HG03460 (cell line): ENCODE measurements around the gene SYT10.
"Not testable (repeated sequence)": the region's sequence is repeated elsewhere in the genome, so short reads cannot be mapped to it uniquely, and the experiment has no call there.

Experiments
- ATAC-seq: cut with Tn5 transposase; IDR thresholded peaks from one replicate; pipeline ENCODE4 v1.9.1; 2021; ENCODE audit not compliant: unreplicated experiment

The SYT10 gene, protein sequence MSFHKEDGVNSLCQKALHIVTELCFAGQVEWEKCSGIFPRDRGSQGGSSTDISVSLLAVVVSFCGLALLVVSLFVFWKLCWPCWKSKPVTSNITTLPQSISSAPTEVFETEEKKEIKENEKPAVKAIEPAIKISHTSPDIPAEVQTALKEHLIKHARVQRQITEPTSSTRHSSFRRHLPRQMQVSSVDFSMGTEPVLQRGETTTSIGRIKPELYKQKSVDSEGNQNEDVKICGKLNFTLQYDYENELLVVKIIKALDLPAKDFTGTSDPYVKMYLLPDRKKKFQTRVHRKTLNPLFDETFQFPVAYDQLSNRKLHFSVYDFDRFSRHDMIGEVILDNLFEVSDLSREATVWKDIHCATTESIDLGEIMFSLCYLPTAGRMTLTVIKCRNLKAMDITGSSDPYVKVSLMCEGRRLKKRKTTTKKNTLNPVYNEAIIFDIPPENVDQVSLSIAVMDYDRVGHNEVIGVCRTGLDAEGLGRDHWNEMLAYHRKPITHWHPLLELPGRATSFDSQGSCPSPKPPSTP

GRCh38 chr12:33439587-33440011, at the start of gene SYT10:
TSS of gene SYT10 (minus strand) at chr12:33439819. CDS start at chr12:33439522, 297 bp downstream.
- no peak for ATAC-seq

DNA sequence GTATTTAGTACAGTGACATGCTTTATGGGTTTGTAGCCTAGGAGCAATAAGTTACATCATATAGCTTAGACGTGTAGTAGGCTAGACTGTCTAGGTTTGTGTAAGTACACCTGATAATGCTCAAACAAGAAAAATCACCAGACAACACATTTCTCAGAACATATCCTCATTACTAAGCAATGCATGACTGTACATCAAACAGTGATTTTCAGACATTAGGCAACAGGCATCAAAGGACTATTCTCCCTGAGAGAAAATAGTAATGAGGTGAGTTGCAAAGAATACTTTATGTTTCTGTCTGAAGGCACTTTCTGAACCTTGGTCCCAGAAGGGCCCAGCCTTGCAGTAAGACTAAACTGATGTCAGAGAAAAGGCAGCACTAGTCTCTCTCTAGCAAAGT, 48.4 kb upstream of the SYT10 start:
- ATAC-seq, result no peak

- no peak for ATAC-seq
Measured at GRCh38 chr12:33486058-33486457, 46.4 kb upstream of the SYT10 start.

DNA sequence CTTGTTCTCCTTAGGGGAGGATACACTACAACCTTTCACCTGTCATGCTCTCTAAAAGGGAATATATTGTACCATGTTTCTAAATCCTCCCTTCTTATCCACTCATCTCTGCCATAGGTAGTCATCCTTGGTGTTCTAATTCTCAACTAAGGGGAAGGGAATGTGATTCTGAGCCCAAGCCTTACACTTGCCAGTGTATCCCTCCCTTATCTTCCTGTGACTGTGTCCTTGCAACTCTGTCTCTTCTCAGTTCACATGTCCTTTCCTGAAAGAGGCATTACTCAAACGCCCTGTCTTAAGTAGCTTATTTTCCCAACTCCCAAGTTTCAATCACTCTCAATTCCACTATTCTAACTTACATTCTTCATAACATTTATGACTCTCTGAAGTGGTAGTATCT, 44.5 kb upstream of the SYT10 start:
- ATAC-seq, result no peak

- ATAC-seq, result no peak
Measured at GRCh38 chr12:33480366-33480765, 40.7 kb upstream of the SYT10 start.

DNA sequence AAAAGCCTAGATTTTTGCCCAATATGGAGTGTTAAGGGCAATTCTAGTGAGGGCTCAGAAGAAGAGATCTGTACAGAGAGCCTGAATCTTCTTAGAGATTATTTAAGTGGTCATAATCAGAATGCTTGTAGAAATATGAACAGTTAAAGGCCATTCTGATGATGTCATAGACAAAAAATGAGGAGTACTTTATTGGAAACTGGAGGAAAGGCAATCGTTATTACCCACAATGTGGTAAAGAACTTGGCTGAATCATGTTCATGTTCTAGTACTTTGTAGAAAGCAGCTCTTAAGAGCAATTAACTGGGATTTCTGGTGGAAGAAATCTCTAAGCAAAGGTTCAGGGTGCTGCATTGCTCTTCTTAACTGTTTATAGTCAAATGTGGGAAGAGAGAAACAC, 36.4 kb upstream of the SYT10 start:
- ATAC-seq, result no peak

- ATAC-seq, result no peak
Measured at GRCh38 chr12:33472299-33472698, 32.7 kb upstream of the SYT10 start.

DNA sequence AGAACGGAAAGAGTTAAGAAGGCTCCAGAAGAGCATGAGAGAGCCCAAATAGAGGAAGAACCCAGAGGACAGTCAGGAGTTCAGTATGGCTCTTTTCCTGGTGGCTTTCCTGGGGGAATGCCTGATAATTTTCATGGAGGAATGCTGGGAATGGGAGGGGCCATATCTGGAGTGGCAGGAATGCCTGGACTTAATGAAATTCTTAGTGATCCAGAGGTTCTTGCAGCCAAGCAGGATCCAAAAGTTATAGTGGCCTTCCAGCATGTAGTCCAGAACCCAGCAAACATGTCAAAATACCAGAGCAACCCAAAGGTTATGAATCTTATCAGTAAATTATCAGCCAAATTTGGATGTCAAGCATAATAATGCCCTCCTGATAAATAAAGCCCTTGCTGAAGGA, 15.5 kb upstream of the SYT10 start:
- ATAC-seq, result no peak

GRCh38 chr12:33450480-33450879, 10.9 kb upstream of the SYT10 start:
- ATAC-seq, result no peak

DNA sequence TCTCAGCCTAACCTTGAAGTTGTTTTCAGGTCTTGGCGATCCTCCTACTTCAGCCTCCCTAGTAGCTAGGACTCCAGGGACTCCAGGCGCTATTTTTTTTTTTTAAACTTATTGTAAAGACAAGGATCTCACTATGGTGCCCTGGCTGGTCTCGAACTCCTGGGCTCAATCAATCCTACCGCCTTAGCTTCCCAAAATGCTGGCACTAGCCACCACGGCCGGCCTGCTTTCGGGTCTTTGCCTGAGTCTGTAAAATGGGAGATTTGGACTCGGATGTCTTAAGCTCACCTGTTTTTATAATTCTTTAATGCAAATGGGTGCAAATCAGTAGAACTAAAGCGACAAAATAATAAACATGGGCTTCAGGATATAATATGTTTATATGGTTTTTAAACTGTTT, 858 bp upstream of the SYT10 start:
- ATAC-seq, result no peak

- ATAC-seq, result no peak
Measured at GRCh38 chr12:33438851-33439586, 600 bp downstream of the SYT10 start.

DNA sequence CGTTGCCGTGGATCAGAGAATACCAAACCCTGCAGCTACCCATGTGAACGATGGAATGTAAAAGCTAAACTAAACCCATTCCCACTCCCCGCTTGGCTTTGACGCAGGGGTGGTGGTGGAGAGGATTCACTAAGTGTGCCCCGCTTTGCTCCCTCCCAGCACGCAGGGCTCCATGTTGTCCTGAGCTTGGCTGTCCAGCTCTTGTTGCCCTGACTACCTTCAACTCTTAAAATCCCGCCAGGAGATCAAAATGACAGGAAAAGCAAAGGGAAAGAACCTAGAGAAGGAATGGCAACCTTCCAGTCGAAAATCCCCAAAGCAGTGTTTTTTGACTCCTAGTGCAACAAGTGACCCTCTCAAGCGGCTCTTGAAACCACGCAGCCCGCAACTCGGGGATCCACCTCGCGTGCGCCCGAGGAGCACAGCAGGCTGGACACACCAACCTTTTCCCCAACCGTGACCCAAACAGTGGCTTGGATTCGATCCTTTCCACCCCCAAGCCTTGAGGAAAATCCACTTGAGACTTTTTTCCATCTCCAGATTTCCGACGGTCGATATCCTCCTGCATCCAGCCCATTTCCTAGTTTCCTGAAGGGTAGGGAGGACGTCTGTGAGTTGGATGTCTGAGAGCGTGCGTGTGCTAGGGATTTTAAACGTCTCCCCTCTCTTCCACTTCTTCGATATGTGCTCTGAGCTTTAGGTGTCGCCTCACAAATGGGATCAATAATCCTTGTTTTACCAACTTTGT, 1.4 kb downstream of the SYT10 start:
- ATAC-seq, result no peak

- no peak for ATAC-seq
Measured at GRCh38 chr12:33437598-33437997, 2.0 kb downstream of the SYT10 start.

DNA sequence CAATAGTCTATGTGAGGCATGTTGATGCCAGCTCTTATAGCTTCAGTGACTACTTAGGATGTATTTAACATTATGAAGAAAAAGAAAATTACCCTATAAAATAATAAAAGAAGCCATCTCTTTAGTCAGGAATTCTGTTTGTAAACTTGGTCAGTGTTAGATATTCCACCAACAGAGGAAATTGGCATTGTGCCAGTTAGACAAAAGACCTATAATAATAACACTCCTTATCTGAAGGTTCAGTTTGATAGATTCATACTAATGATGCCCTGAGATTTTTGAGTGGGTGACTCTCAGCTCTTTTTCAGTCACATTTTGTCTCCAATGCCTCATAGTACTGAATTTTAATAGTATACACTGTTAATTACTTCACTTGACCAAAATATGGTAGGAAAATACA, 6.6 kb downstream of the SYT10 start:
- no peak for ATAC-seq

- no peak for ATAC-seq
Measured at GRCh38 chr12:33431648-33432047, 8.0 kb downstream of the SYT10 start.

GRCh38 chr12:33429468-33429867, 10.2 kb downstream of the SYT10 start:
- no peak for ATAC-seq

- ATAC-seq, result no peak
Measured at GRCh38 chr12:33427071-33427470, 12.5 kb downstream of the SYT10 start.

DNA sequence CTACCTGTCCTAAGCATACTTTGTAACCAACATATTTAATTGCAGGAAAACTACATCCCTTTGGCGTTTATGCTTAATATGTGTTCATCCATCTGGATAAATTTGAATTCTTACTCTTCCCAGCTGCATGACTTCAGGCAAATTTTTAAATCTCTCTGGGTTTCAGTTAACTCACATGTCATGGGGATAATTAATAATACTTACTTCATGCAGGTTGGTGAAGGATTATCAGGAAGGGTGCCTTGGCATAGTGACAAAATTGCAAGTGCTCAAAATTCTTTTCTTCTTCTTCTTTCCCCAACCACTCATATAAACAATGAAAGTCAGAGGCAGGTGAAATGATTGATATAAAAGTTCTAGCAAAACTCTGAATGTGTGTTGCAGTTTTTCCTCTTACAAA, 15.9 kb downstream of the SYT10 start:
- ATAC-seq, result no peak

DNA sequence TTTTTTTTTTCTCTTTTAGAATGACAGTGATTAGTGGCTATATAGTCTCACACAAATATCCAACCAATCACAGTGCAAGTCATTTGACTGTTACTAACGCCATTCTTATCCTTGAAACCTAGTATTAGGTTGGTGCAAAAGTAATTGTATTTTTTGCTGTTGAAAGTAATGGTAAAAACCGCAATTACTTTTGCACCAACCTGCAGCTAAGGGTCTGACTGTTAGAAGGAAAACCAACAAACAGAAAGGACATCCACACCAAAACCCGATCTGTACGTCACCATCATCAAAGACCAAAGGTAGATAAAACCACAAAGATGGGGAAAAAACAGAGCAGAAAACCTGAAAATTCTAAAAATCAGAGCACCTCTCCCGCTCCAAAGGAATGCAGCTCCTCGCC, 27.2 kb downstream of the SYT10 start:
- ATAC-seq, result not testable (repeated sequence)

DNA sequence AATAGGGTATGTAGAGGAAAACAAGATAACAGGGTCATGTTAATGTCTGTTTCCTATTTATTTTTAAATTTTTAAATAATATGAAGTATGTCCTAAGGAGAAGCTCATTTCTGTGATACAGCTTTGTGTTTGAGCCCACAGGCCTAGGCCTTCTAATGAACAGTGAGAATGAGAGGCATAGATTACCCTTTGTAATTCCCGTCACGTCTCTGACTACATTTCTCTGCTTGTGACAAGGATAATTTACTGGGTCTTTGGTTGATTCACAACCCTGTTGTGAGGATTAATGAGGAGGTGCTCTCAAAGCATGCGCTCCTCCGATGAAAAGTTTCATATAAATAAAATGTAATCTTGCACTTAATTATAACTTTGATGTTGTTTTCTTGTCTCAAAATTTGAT, 56.1 kb downstream of the SYT10 start:
- no peak for ATAC-seq

DNA sequence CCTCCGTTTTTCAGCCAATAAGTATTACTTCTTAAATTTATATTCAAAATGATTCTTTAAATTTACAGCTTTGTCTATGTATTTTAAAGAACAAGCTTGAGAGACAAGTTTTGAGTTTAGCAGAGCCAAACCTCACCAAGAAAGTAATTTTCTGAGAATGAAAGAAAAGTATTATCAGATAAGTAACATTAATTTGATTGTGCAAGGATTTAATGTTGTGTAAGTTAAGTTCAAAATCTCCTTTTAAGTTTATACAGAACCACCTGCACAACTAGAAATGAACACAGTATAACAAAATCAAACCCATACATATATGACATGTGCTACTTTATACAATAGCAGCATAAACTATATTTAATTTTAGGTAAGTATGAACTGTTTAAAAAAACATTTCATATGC, 63.5 kb downstream of the SYT10 start:
- ATAC-seq, result no peak
